DMS114 treated with DMSO at 0.1 percent for 48 hours (cell line): ENCODE measurements around the gene ZNF22.

Source experiments
- DNase-seq: peaks from one replicate; lab custom pipeline; 2025; ENCODE audit not compliant: unreplicated experiment; lab: John Stamatoyannopoulos, UW

The ZNF22 gene

GRCh38 chr10:44989597-44990301, 11.0 kb upstream of the ZNF22 start:
- no peak for DNase-seq

- no peak for DNase-seq
These were observed 10.4 kb upstream of the ZNF22 start for GRCh38 chr10:44990302-44990655.

GRCh38 chr10:44990965-44991364, 9.8 kb upstream of the ZNF22 start:
- no peak for DNase-seq

- no peak for DNase-seq
These were observed 9.2 kb upstream of the ZNF22 start for GRCh38 chr10:44991571-44991970.

GRCh38 chr10:44992070-44992731, 8.5 kb upstream of the ZNF22 start:
- no peak for DNase-seq

GRCh38 chr10:44992732-44993225, 7.9 kb upstream of the ZNF22 start:
- DNase-seq, result no peak

GRCh38 chr10:44993226-44993921, 7.3 kb upstream of the ZNF22 start:
- no peak for DNase-seq

GRCh38 chr10:44993922-44994751, 6.6 kb upstream of the ZNF22 start:
- no peak for DNase-seq

- DNase-seq, result no peak
These were observed 5.8 kb upstream of the ZNF22 start for GRCh38 chr10:44994752-44995530.

- no peak for DNase-seq
These were observed 5.2 kb upstream of the ZNF22 start for GRCh38 chr10:44995581-44995913.

GRCh38 chr10:44995914-44996669, 4.6 kb upstream of the ZNF22 start:
- no peak for DNase-seq

- no peak for DNase-seq
These were observed 3.5 kb upstream of the ZNF22 start for GRCh38 chr10:44997105-44997748.

- no peak for DNase-seq
These were observed 2.5 kb upstream of the ZNF22 start for GRCh38 chr10:44998146-44998631.

GRCh38 chr10:45000138-45000751, 478 bp upstream of the ZNF22 start:
- DNase-seq, result no peak

GRCh38 chr10:45001381-45002148, 842 bp downstream of the ZNF22 start:
- DNase-seq, result peak; percentile 38

GRCh38 chr10:45003432-45004000, 2.8 kb downstream of the ZNF22 start:
- no peak for DNase-seq

- DNase-seq, result no peak
These were observed 3.9 kb downstream of the ZNF22 start for GRCh38 chr10:45004661-45005060.

GRCh38 chr10:45005284-45005683, 4.6 kb downstream of the ZNF22 start:
- no peak for DNase-seq
